K562 (cell line): ENCODE results near the gene EEF1A1. TPM values are rescaled to one million over a fixed set of nuclear protein-coding genes. Genes with fewer than 3 reads are reported as not detected.

Source experiments
- CBX1 ChIP-seq: sonication (generic); IDR thresholded peaks from 2 replicates; pipeline ENCODE4 v1.6.1; 2016; ENCODE audit warnings: antibody characterized with exemption, low read depth, mild to moderate bottlenecking
- FOXA3 ChIP-seq, 2 experiments: fragments of 450-650 bp in 1 of 2; sonication (generic) in 1 of 2; formaldehyde crosslinking; IDR thresholded peaks in 1 of 2; conservative IDR thresholded peaks in 1 of 2; 2 replicates each; pipeline versions ENCODE4 v1.4.0 to v1.8.0; 2020 to 2022; ENCODE audit warnings: mild to moderate bottlenecking in 2 of 2, missing genetic modification reagents in 1 of 2
- HSF4 ChIP-seq: fragments of 250-450 bp; sonication (Bioruptor Pico); IDR thresholded peaks from 2 replicates; pipeline ENCODE4 v2.1.2; 2022; ENCODE audit warnings: mild to moderate bottlenecking, moderate library complexity, borderline replicate concordance
- MGA ChIP-seq: fragments of 450-650 bp; IDR thresholded peaks from 2 replicates; pipeline ENCODE4 v1.6.1; 2016; ENCODE audit warnings: mild to moderate bottlenecking, moderate library complexity
- ZFPM2 ChIP-seq: fragments of 250-450 bp; sonication (Bioruptor Pico); IDR thresholded peaks from 2 replicates; pipeline ENCODE4 v1.5.1; 2022; ENCODE audit warnings: mild to moderate bottlenecking
- polyA plus RNA-seq, 8 experiments: library from polyadenylated mRNA; depleted of rRNA in 4 of 8; stranded (reverse) in 5 of 8; unstranded in 3 of 8; fragments of >200 nt; fragmentation: Nextera tagmentation in 2 of 8; fragmentation: Illumina TruSeq in 1 of 8; extraction: Ambion mirVana in 2 of 8; extraction: Trizol in 1 of 8; gene quantifications; 2 replicates each; pipeline versions ENCODE4 v1.2.1 to v1.2.3, GENCODE V29; 2011 to 2014; ENCODE audit warnings: inconsistent platforms in 1 of 8, missing spikeins in 1 of 8
- total RNA-seq, 7 experiments: library from RNA; depleted of rRNA in 6 of 7; stranded (reverse); fragments of >200 nt in 6 of 7; fragmentation: Illumina TruSeq in 2 of 7; extraction: Trizol in 2 of 7; gene quantifications; 2 replicates each; pipeline versions ENCODE4 v1.2.1 to v1.2.3, GENCODE V29; 2011 to 2021; ENCODE audit warnings: low replicate concordance in 1 of 7
- TF ChIP-seq, protein P1 (sequence below), 2 experiments: fragments of 450-650 bp; IDR thresholded peaks; 2 replicates each; pipeline ENCODE4 v1.6.1; 2018; ENCODE audit warnings: mild to moderate bottlenecking in 2 of 2, low read depth in 1 of 2; ENCODE audit not compliant: partially characterized antibody in 2 of 2

Gene EEF1A1
- total and polyA plus RNA-seq, 9 of the 15 experiments (the other 6 are each of a cell fraction or from before 2014, with no cell fraction given), result 6,453 to 17,323 (median 11,082) TPM

- TF ChIP-seq MGA, result peak; percentile 67
- TF ChIP-seq ZFPM2, result peak; percentile 99
- peak; percentile 98 for TF ChIP-seq HSF4 (CRISPR knock-in tag)
- TF ChIP-seq CBX1, result peak; percentile 37; the same call in 1 of the 2 replicates
- TF ChIP-seq, protein P1, sequence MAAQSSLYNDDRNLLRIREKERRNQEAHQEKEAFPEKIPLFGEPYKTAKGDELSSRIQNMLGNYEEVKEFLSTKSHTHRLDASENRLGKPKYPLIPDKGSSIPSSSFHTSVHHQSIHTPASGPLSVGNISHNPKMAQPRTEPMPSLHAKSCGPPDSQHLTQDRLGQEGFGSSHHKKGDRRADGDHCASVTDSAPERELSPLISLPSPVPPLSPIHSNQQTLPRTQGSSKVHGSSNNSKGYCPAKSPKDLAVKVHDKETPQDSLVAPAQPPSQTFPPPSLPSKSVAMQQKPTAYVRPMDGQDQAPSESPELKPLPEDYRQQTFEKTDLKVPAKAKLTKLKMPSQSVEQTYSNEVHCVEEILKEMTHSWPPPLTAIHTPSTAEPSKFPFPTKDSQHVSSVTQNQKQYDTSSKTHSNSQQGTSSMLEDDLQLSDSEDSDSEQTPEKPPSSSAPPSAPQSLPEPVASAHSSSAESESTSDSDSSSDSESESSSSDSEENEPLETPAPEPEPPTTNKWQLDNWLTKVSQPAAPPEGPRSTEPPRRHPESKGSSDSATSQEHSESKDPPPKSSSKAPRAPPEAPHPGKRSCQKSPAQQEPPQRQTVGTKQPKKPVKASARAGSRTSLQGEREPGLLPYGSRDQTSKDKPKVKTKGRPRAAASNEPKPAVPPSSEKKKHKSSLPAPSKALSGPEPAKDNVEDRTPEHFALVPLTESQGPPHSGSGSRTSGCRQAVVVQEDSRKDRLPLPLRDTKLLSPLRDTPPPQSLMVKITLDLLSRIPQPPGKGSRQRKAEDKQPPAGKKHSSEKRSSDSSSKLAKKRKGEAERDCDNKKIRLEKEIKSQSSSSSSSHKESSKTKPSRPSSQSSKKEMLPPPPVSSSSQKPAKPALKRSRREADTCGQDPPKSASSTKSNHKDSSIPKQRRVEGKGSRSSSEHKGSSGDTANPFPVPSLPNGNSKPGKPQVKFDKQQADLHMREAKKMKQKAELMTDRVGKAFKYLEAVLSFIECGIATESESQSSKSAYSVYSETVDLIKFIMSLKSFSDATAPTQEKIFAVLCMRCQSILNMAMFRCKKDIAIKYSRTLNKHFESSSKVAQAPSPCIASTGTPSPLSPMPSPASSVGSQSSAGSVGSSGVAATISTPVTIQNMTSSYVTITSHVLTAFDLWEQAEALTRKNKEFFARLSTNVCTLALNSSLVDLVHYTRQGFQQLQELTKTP (IDR thresholded peaks at IDR 0.05; ENCODE audit: low read depth in 1 of 2, partially characterized antibody in 2 of 2), result peak in 1 of 2 experiments; percentile 38
- peak in 1 of 2 experiments; percentile 75; a peak in 2 of 4 replicates for TF ChIP-seq FOXA3 (CRISPR knock-in tag; conservative IDR thresholded peaks at IDR 0.05 in 1 of 2, IDR thresholded peaks at IDR 0.05 in 1 of 2)
These were observed 43.9 kb upstream of the EEF1A1 start (continued) for GRCh38 chr6:73564578-73565345.
